ENCODE results near the gene NOL3.

The NOL3 gene

DNA sequence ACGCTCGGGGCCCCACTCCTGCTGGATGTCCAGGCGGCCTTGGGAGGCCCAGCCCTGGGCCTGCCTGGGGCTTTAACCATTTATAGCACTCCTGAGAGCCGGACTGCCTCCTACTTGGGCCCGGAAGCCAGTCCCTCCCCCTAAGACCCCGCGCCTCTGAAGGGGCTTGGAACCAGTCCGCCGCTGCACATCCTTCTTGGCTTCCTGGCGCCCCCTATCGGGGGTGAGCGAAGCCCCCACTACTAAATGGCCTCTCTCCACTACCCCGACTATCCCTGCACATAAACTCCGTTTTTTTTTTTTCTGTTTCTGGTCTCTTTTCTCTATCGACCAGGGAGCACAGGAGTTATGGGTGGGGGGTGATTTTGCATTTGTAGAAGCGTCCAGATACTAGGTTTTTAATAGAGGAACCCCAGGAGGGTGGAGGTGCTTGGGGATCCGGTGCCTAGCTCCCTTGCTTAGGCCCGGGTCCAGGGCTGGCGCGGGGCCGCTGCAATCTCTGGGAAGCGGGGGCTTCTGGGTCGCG, 633 bp upstream of the NOL3 start:
- no peak for DNase-seq (ENCODE audit: extremely low spot score)
- TF ChIP-seq, protein P1, sequence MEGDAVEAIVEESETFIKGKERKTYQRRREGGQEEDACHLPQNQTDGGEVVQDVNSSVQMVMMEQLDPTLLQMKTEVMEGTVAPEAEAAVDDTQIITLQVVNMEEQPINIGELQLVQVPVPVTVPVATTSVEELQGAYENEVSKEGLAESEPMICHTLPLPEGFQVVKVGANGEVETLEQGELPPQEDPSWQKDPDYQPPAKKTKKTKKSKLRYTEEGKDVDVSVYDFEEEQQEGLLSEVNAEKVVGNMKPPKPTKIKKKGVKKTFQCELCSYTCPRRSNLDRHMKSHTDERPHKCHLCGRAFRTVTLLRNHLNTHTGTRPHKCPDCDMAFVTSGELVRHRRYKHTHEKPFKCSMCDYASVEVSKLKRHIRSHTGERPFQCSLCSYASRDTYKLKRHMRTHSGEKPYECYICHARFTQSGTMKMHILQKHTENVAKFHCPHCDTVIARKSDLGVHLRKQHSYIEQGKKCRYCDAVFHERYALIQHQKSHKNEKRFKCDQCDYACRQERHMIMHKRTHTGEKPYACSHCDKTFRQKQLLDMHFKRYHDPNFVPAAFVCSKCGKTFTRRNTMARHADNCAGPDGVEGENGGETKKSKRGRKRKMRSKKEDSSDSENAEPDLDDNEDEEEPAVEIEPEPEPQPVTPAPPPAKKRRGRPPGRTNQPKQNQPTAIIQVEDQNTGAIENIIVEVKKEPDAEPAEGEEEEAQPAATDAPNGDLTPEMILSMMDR (IDR thresholded peaks at IDR 0.05; ENCODE audit: control extremely low read depth, extremely low read depth, low read depth, missing control alignments): peak; percentile 59

DNA sequence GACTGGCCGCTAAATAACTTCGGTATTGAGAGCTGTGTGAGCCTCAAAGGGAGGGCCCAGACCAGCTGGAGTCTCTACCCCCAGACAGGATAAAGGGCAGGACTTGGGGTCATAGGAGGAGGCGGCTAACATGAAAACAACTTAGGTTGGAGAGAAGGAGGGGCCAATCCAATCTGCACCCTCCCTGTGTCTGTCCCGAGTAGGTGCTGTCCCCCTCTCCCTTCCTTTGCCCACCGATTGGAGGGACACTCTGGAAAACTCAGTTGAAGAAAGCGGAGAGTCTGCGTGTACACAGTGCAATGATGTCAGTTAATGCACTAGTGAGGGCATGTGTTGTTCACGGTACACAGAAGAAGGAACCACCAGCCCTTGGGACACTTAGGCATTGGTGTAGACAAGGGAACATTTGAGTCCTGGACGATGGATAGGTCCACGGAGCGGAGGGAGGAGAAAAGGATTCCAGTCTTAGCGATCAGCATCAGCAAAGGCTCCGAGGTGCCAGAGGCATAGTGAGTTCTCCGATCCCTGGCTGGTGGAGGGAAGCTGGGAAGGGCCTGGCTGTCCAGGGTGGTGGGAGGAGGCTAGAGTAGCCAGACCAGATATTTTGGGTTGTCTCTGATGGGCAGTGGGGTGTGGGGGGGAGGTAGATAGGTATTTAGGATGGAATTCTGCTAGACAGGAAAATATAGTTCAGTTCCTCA, 761 bp downstream of the NOL3 start:
- POLR2A ChIA-PET: no interaction called here
- DNase-seq (ENCODE audit: extremely low spot score): no peak
- TF ChIP-seq, protein P1 (IDR thresholded peaks at IDR 0.05; ENCODE audit: control extremely low read depth, extremely low read depth, low read depth, missing control alignments): no peak
- CTCF ChIA-PET: interaction anchor here (0.7 to 5.8 kb wide), 13 partner anchors 11 to 217 kb away, joined by 3 to 34 read pairs (median 4); partner anchors contain the start of genes EXOC3L1, FBXL8, MATCAP1 and TRADD

More for the DNA sequence above, 633 bp upstream of the NOL3 start:
- ChIA-PET CTCF (interaction anchor here (0.9 to 5.8 kb wide), 16 partner anchors 9 to 204 kb away, joined by 3 to 34 read pairs (median 4); partner anchors contain the start of genes B3GNT9, E2F4, EXOC3L1 and FBXL8), POLR2A (no interaction called here)

DNA sequence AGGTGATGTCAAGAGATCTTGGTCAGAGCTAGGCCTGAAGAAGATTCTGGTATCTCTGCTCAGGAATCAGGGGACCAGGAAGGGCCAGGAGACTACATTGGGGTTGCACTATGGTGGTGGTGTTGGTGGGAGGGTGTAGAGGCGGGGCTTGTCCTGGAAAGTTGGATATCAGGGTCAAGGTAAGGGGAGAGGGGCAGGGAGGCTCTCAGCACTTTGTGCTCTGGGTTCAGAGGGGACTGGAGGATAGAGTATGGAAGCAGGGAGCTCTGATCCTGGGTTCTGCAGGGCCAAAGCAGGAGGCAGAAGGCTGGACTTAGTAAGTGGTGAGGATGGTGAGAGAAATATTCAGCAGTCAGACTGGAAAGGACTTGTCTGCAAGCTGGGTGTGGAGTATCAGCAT, 3.0 kb downstream of the NOL3 start:
- DNase-seq (ENCODE audit: extremely low spot score): no peak
- TF ChIP-seq, protein P1 (IDR thresholded peaks at IDR 0.05; ENCODE audit: control extremely low read depth, extremely low read depth, low read depth, missing control alignments): no peak
- POLR2A ChIA-PET: interaction anchor here (0.7 kb wide), 2 partner anchors 10 to 24 kb away, joined by 3 read pairs; no protein-coding TSS in a partner anchor
- CTCF ChIA-PET: interaction anchor here (1.0 to 5.8 kb wide), 6 partner anchors 9 to 216 kb away, joined by 3 to 45 read pairs (median 6); partner anchors contain the start of genes FBXL8 and TRADD

DNA sequence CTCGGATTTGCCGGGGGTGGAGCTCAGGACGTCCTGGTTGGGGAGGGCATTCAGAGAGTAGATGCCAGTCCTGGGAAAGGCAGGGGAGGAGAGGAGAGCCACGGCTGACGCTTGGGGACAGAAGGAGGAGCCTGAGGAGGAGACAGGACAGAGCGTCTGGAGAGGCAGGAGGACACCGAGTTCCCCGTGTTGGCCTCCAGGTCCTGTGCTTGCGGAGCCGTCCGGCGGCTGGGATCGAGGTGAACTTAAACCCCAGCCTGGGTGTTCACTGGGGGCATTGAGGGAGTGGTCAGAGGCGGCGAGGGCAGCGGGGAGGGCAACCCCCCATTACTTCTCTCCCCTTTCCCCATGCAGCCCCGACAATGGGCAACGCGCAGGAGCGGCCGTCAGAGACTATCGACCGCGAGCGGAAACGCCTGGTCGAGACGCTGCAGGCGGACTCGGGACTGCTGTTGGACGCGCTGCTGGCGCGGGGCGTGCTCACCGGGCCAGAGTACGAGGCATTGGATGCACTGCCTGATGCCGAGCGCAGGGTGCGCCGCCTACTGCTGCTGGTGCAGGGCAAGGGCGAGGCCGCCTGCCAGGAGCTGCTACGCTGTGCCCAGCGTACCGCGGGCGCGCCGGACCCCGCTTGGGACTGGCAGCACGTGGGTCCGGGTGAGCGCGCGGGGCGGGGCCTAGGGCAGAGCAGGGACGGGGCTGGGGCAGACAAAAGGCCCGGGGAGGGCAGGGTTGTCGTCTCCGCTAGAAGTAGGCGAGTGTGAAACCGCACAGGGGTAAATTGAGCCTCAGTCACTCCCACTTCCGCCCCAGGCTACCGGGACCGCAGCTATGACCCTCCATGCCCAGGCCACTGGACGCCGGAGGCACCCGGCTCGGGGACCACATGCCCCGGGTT, 3.7 kb downstream of the NOL3 start:
- TF ChIP-seq, protein P1 (IDR thresholded peaks at IDR 0.05; ENCODE audit: control extremely low read depth, extremely low read depth, low read depth, missing control alignments): no peak
- DNase-seq (ENCODE audit: extremely low spot score): peak; percentile 77
- ChIA-PET CTCF (interaction anchor here (0.6 to 5.8 kb wide), 9 partner anchors 8 to 217 kb away, joined by 3 to 45 read pairs (median 6); partner anchors contain the start of genes FBXL8, MATCAP1 and TRADD), POLR2A (interaction anchor here (1.8 kb wide), 1 partner anchor 16 kb away, joined by 4 read pairs; no protein-coding TSS in a partner anchor)

DNA sequence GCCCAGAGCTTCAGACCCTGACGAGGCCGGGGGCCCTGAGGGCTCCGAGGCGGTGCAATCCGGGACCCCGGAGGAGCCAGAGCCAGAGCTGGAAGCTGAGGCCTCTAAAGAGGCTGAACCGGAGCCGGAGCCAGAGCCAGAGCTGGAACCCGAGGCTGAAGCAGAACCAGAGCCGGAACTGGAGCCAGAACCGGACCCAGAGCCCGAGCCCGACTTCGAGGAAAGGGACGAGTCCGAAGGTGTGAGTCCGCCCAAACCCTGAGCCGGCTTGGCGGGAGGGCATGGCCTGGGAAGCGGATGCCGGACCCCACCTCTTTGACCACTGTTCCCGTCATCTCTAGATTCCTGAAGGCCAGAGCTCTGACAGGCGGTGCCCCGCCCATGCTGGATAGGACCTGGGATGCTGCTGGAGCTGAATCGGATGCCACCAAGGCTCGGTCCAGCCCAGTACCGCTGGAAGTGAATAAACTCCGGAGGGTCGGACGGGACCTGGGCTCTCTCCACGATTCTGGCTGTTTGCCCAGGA, 4.4 kb downstream of the NOL3 start:
- ChIA-PET CTCF (interaction anchor here (0.6 to 5.8 kb wide), 8 partner anchors 8 to 218 kb away, joined by 3 to 45 read pairs (median 4); partner anchors contain the start of genes EXOC3L1, FBXL8, MATCAP1 and TRADD), POLR2A (interaction anchor here (1.8 kb wide), 1 partner anchor 17 kb away, joined by 4 read pairs; no protein-coding TSS in a partner anchor)
- TF ChIP-seq, protein P1 (IDR thresholded peaks at IDR 0.05; ENCODE audit: control extremely low read depth, extremely low read depth, low read depth, missing control alignments): no peak
- no peak for DNase-seq (ENCODE audit: extremely low spot score)
